Neural cell (in vitro differentiated cells): Measurements from ENCODE around the gene TP53TG5. TPM values are rescaled to one million over a fixed set of nuclear protein-coding genes. Genes with fewer than 3 reads are reported as not detected.

Source experiments
- H2AFZ ChIP-seq: fragments of 200-600, 300-800 bp; sonication (generic), shearing (Covaris generic); 2 replicates; pipeline ENCODE4 v1.6.0; 2014; ENCODE audit warnings: low read depth, mild to moderate bottlenecking, antibody characterized with exemption, low read length, moderate library complexity
- H3F3A ChIP-seq: fragments of 200-600 bp; shearing (Covaris generic); 2 replicates; pipeline ENCODE4 v1.6.1; 2016; ENCODE audit warnings: mild to moderate bottlenecking, moderate library complexity, mixed read lengths, antibody characterized with exemption, low read length; ENCODE audit not compliant: insufficient read depth, poor library complexity, severe bottlenecking
- H3K27ac ChIP-seq: fragments of 200-600, 300-800 bp; sonication (generic), shearing (Covaris generic); 2 replicates; pipeline ENCODE4 v1.5.1; 2014; ENCODE audit warnings: mild to moderate bottlenecking, low read length, moderate library complexity
- H3K27me3 ChIP-seq: fragments of 300-800, 200-600 bp; sonication (generic), shearing (Covaris generic); 2 replicates; pipeline ENCODE4 v1.6.0; 2014; ENCODE audit warnings: mild to moderate bottlenecking, low read depth, low read length, moderate library complexity; ENCODE audit not compliant: insufficient read depth
- H3K36me3 ChIP-seq: fragments of 300-800, 200-600 bp; sonication (generic), shearing (Covaris generic); 2 replicates; pipeline ENCODE4 v1.5.1; 2014; ENCODE audit warnings: mild to moderate bottlenecking, antibody characterized with exemption, low read length, moderate library complexity; ENCODE audit not compliant: insufficient read depth
- H3K4me2 ChIP-seq: fragments of 300-800, 200-600 bp; sonication (generic), shearing (Covaris generic); 2 replicates; pipeline ENCODE4 v1.6.0; 2014; ENCODE audit warnings: mild to moderate bottlenecking, low read length
- H3K4me3 ChIP-seq: fragments of 300-800, 200-600 bp; sonication (generic), shearing (Covaris generic); 2 replicates; pipeline ENCODE4 v1.5.1; 2014; ENCODE audit warnings: mild to moderate bottlenecking, low read length, moderate library complexity
- H3K79me2 ChIP-seq: fragments of 200-600 bp; shearing (Covaris generic); replicated peaks from 2 replicates; pipeline ENCODE4 v1.6.0; 2014; ENCODE audit warnings: mild to moderate bottlenecking, low read length, moderate library complexity; ENCODE audit not compliant: insufficient read depth
- H3K9ac ChIP-seq: fragments of 300-800, 200-600 bp; sonication (generic), shearing (Covaris generic); 2 replicates; pipeline ENCODE4 v1.6.1; 2016; ENCODE audit warnings: mild to moderate bottlenecking, low read length, mixed read lengths
- H3K9me2 ChIP-seq: fragments of 200-600 bp; shearing (Covaris generic); 2 replicates; pipeline ENCODE4 v1.6.1; 2016; ENCODE audit warnings: mild to moderate bottlenecking, low read length, mixed read lengths; ENCODE audit not compliant: insufficient read depth
- H3K9me3 ChIP-seq: fragments of 200-600, 300-800 bp; sonication (generic), shearing (Covaris generic); 2 replicates; pipeline ENCODE4 v1.6.1; 2016; ENCODE audit warnings: mild to moderate bottlenecking, mixed run types, low read length, moderate library complexity, mixed read lengths
- H4K20me1 ChIP-seq: fragments of 200-600 bp; shearing (Covaris generic); 2 replicates; pipeline ENCODE4 v1.6.1; 2016; ENCODE audit warnings: mild to moderate bottlenecking, mixed run types; ENCODE audit not compliant: insufficient read depth
- EP300 ChIP-seq: fragments of 450-650 bp; conservative IDR thresholded peaks from 2 replicates; pipeline ENCODE4 v1.6.1; 2014; ENCODE audit warnings: antibody characterized with exemption, mild to moderate bottlenecking, moderate library complexity; ENCODE audit not compliant: poor library complexity, severe bottlenecking
- EZH2 ChIP-seq: fragments of 200-600, 300-800 bp; shearing (Covaris generic), sonication (generic); IDR thresholded peaks from 2 replicates; pipeline ENCODE4 v1.6.1; 2014; ENCODE audit warnings: antibody characterized with exemption, low read length, borderline replicate concordance, mild to moderate bottlenecking; ENCODE audit not compliant: insufficient read depth, poor library complexity, severe bottlenecking
- MXI1 ChIP-seq: fragments of 450-650 bp; conservative IDR thresholded peaks from 2 replicates; pipeline ENCODE4 v1.6.1; 2014; ENCODE audit warnings: antibody characterized with exemption, mild to moderate bottlenecking; ENCODE audit not compliant: poor library complexity, severe bottlenecking
- POLR2AphosphoS5 ChIP-seq: IDR thresholded peaks from 2 replicates; pipeline ENCODE4 v1.6.1; 2012
- RAD21 ChIP-seq: fragments of 450-650 bp; conservative IDR thresholded peaks from 2 replicates; pipeline ENCODE4 v1.6.1; 2014; ENCODE audit warnings: antibody characterized with exemption, mild to moderate bottlenecking, moderate library complexity
- SMC3 ChIP-seq: fragments of 450-650 bp; conservative IDR thresholded peaks from 2 replicates; pipeline ENCODE4 v1.6.1; 2014; ENCODE audit warnings: antibody characterized with exemption, mild to moderate bottlenecking, moderate library complexity; ENCODE audit not compliant: poor library complexity
- TAF1 ChIP-seq: IDR thresholded peaks from 2 replicates; pipeline ENCODE4 v1.6.1; 2012; ENCODE audit warnings: low read depth
- polyA plus RNA-seq: library from polyadenylated mRNA; depleted of rRNA; stranded (reverse); fragments of >200 nt; gene quantifications from 2 replicates; pipeline ENCODE4 v1.2.3, GENCODE V29; 2014
- TF ChIP-seq, protein P1 (sequence below): IDR thresholded peaks from 2 replicates; pipeline ENCODE4 v1.6.1; 2012; ENCODE audit warnings: borderline replicate concordance
- TF ChIP-seq, protein P2 (sequence below): fragments of 450-650 bp; IDR thresholded peaks from 2 replicates; pipeline ENCODE4 v1.5.1; 2014; ENCODE audit warnings: antibody characterized with exemption, mild to moderate bottlenecking, moderate library complexity; ENCODE audit not compliant: poor library complexity, severe bottlenecking

TP53TG5 gene
- polyA plus RNA-seq, 1 donor from 2014 or later: not detected

DNA sequence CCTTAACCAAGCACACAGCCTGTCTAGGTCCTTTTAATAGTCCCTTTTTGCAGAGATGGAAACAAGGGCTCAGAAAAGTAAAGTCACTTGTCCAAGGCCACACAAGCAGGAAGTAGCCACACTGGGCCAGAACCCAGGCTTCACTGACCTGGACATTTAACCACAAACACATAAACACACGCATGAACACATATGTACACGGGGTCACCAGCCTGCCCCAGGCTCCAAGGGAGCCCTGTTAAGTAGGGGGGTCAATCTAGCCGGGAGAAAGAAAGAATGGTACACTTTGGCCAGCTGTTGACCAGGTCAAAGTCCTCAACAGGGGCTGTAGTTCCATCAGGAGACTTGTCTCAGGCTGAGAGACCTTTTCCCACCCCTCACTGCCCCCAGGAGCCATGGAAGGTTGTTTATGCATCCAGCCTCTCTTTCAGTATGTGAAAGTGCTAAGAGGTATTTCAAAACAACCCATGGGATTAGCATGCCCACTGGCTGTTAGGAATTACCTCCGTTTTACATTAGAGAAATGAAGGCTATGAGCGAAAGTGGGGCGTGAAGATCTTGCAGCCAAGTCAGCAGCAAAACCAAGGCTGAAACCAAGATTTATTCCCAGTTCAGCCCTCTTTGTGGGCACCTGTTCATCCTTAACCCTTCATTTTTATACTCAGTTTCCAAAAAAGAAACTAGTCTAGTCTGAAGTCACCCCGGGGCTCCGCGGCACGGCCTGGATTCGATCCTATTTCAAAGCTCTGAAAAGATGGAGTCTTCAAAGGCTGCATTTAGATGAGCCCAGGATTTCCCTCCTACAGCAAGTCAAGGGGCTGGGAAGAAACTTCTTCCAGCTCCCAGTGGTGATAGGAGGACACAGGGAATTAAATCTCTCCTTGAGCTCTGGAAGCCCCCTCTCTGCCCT, 39.7 kb downstream of the TP53TG5 start:
- Histone ChIP-seq H3K27ac (no peak overlapping the region), H4K20me1 (no peaks in the 10 kb centered on the region), H2AFZ (no peak overlapping the region), H3K9ac (no peak overlapping the region), H3K4me3 (no peak overlapping the region), H3K9me3 (no peaks in the 10 kb centered on the region), H3K36me3 (no peaks in the 10 kb centered on the region), H3K9me2 (no peaks in the 10 kb centered on the region), H3K4me2 (no peak overlapping the region), H3K27me3 (no peaks in the 10 kb centered on the region), H3F3A (no peaks in the 10 kb centered on the region), H3K79me2 (no peaks in the 10 kb centered on the region)
- TF ChIP-seq EP300: no peak
- TF ChIP-seq SMC3: no peak
- TF ChIP-seq POLR2AphosphoS5: no peak
- no peak for TF ChIP-seq RAD21
- TF ChIP-seq TAF1: no peak
- TF ChIP-seq EZH2: no peak
- TF ChIP-seq, protein P1, sequence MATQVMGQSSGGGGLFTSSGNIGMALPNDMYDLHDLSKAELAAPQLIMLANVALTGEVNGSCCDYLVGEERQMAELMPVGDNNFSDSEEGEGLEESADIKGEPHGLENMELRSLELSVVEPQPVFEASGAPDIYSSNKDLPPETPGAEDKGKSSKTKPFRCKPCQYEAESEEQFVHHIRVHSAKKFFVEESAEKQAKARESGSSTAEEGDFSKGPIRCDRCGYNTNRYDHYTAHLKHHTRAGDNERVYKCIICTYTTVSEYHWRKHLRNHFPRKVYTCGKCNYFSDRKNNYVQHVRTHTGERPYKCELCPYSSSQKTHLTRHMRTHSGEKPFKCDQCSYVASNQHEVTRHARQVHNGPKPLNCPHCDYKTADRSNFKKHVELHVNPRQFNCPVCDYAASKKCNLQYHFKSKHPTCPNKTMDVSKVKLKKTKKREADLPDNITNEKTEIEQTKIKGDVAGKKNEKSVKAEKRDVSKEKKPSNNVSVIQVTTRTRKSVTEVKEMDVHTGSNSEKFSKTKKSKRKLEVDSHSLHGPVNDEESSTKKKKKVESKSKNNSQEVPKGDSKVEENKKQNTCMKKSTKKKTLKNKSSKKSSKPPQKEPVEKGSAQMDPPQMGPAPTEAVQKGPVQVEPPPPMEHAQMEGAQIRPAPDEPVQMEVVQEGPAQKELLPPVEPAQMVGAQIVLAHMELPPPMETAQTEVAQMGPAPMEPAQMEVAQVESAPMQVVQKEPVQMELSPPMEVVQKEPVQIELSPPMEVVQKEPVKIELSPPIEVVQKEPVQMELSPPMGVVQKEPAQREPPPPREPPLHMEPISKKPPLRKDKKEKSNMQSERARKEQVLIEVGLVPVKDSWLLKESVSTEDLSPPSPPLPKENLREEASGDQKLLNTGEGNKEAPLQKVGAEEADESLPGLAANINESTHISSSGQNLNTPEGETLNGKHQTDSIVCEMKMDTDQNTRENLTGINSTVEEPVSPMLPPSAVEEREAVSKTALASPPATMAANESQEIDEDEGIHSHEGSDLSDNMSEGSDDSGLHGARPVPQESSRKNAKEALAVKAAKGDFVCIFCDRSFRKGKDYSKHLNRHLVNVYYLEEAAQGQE: no peak
- TF ChIP-seq, protein P2, sequence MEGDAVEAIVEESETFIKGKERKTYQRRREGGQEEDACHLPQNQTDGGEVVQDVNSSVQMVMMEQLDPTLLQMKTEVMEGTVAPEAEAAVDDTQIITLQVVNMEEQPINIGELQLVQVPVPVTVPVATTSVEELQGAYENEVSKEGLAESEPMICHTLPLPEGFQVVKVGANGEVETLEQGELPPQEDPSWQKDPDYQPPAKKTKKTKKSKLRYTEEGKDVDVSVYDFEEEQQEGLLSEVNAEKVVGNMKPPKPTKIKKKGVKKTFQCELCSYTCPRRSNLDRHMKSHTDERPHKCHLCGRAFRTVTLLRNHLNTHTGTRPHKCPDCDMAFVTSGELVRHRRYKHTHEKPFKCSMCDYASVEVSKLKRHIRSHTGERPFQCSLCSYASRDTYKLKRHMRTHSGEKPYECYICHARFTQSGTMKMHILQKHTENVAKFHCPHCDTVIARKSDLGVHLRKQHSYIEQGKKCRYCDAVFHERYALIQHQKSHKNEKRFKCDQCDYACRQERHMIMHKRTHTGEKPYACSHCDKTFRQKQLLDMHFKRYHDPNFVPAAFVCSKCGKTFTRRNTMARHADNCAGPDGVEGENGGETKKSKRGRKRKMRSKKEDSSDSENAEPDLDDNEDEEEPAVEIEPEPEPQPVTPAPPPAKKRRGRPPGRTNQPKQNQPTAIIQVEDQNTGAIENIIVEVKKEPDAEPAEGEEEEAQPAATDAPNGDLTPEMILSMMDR: no peak

DNA sequence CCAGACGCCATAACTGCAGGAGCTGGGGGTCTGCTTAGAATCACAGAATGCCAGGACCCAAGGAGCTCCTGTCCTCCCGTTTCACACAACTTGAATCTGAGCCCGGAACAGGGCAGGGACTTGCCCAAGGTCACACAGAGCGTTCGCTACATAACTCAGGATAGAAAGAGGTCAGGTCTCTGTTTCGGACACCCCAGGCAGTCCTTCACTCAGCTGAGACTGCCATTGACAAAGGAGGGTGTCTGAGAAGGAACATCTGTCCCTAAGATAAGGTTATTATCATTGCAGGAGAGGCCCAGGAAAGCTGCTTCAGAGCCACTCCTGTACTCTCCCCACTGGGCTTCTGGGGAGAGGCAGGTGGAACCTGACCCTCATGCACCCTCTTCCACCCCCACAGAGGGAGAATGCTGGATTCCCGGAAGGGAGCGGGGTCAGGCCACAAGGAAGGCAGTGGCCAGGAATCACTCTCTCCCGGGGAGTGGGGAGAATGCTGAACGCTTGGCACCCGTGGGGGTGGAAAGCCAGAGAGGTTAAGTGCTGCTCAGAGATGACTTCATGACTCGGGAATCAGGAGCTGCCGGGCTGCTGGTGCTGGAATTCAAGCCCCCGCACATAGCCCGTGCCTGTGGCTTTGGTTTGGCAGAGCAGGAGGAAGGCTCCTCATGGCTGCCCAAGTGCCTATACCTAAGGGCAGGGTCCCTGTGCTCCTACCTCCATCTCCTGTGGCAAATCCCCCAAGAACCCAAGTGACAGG, 40.6 kb downstream of the TP53TG5 start:
- H3K79me2 ChIP-seq: no peaks in the 10 kb centered on the region
- no peak overlapping the region for H3K9ac ChIP-seq
- H3K27ac ChIP-seq: no peak overlapping the region

More for the DNA sequence above, 40.6 kb downstream of the TP53TG5 start:
- Histone ChIP-seq H3K36me3 (no peaks in the 10 kb centered on the region), H3K4me3 (no peak overlapping the region), H3K27me3 (no peaks in the 10 kb centered on the region), H3F3A (no peaks in the 10 kb centered on the region), H4K20me1 (no peaks in the 10 kb centered on the region), H3K9me2 (no peaks in the 10 kb centered on the region), H2AFZ (no peak overlapping the region), H3K4me2 (no peak overlapping the region), H3K9me3 (no peaks in the 10 kb centered on the region)
- TF ChIP-seq SMC3 (no peak), EP300 (no peak), POLR2AphosphoS5 (no peak), MXI1 (no peak)
